Activated T-cell treated with anti-CD3 and anti-CD28 coated beads for 1 hour (primary cell): ENCODE data around the gene SCAPER.

Experiments used
- DNase-seq: peaks from one replicate; pipeline ENCODE4 v3.0.0-alpha.2; 2020; ENCODE audit warnings: low read depth

SCAPER gene

GRCh38 chr15:76667943-76668715, 237.0 kb downstream of the SCAPER start:
- DNase-seq = no peak

DNA sequence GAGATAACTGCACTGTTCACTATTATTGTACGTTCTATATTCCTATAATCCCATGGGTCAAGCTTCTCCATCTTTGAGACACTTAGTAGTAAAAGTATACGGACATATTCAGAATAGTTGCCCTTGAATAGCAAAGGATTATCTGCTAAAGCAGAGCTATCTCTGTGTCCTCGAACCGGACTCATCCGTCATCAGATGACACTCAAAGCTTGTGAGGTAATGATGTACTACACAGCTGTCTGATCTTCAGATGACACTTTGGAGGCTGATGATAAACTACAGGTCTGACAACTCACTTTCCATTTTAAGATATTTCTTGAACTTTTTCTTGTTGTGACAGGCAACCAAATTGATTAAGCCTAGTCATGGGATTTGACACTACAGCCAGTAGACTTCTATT, 240.2 kb downstream of the SCAPER start:
- no peak for DNase-seq

- DNase-seq = no peak
Observed at GRCh38 chr15:76664411-76664810, 240.7 kb downstream of the SCAPER start.

DNA sequence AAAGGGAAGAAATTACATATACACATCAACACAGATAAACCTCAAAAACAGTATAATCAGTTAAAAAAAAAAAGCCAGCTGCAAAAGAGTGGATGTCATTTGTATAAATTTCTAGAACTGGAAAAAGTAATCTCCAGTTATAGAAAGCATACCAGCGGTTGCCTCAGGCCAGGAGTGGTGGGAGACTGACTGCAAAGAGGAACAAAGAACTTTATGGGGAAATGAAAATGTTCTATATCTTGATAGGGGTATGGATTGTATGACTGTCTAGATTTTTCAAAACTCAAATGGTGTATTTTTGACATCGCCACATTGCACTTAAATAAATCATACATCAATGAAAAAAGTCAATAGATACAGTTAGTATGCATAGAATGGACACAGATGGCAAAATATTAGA, 241.6 kb downstream of the SCAPER start:
- DNase-seq = no peak

GRCh38 chr15:76648732-76649444, 256.3 kb downstream of the SCAPER start:
- DNase-seq = no peak

GRCh38 chr15:76647612-76648011, 257.5 kb downstream of the SCAPER start:
- no peak for DNase-seq

GRCh38 chr15:76644646-76645045, 260.5 kb downstream of the SCAPER start:
- no peak for DNase-seq

DNA sequence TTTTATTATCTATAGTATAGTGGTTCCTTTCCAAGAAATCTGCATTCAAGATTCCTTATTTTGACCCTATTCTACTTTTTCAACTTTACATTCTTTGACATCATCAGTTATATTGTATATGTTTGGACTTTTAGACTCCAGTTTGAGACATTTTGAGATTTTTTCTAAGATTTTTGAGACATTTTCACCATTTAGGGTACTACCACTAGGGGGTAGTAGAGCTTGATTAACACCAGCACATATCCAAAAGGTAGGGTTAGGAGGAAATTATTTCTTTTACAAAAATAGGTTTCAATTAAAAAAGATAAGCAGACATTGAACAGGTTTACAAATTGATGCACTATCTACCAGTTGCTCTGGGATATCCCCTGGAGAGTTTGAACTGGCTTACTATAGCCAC, 262.5 kb downstream of the SCAPER start:
- DNase-seq = no peak

GRCh38 chr15:76637166-76637565, 268.0 kb downstream of the SCAPER start:
- no peak for DNase-seq

- DNase-seq = no peak
Observed at GRCh38 chr15:76636059-76636458, 269.1 kb downstream of the SCAPER start.

- DNase-seq = no peak
Observed at GRCh38 chr15:76626611-76627010, 278.5 kb downstream of the SCAPER start.

GRCh38 chr15:76625267-76625666, 279.9 kb downstream of the SCAPER start:
- DNase-seq = no peak

DNA sequence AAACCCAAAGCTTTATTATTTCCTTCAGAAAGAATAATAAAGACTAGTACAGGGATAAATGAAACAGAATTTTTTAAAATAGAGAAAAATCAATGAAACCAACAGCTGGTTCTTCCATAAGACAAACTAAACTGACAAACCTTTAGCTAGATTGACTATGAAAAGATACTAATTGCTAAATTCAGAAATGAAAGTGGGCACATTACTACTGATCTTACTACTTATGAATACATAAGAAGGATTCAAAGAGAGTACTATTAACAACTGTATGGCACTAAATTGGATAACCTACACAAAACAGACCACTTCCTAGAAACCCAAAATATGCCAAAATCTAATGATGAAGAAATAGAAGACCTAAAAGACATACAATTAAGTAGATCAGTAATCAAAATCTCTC, 290.4 kb downstream of the SCAPER start:
- DNase-seq = no peak

DNA sequence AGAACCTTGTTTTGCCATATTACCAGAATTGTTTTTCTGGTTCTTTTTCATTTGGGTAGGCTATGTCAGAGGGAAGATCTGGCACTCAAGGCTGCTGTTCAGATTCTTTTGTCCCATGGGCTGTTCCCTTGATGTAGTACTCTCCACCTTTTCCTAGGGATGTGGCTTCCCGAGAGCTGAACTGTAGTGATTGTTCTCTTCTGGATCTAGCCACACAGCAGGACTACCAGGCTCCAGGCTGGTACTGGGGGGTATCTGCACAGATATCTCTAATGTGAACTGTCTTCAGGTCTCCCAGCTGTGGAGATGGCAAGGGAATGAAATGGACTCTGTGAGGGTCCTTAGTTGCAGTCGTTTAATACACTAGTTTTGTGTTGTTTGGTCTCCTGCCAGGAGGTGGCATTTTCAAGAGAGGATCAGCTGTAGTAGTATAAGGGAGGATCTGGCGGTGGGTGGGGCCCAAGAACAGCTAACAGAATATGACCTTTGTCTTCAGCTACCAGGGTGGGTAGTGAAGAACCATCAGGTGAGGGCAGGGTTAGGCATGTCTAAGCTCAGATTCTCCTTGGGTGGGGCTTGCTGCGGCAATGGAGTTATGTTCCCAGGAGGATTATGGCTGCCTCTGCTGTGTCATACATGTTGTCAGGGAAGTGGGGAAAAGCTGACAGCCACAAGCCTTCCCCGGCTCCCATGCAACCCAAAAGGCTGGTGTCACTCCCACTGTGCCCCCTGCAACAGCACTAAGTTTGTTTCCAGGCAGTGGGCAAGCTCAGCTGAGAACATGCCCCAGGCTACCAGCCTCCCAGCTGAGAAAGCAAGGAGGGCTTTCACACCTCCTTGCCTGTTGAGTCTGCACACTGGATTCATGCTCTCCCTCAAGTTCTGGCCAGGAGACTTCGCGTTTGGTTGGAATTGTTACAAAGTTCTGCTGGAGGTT, 316.1 kb downstream of the SCAPER start:
- DNase-seq = no peak

DNA sequence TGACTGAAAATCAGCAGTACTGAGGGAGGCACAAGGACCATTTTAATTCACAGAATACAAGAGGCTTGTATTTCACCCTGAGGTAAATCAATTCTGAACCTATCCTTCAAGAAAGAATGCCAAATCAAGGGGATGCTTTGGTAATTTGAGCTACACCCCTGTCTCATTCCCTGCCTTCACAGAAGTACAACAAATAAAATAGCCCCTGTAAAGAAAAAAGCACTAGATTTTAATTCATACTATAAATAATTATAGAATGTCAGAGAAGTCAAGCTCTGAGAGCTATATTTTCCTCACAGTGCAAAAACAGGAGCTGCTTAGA, 319.6 kb downstream of the SCAPER start:
- DNase-seq = no peak

DNA sequence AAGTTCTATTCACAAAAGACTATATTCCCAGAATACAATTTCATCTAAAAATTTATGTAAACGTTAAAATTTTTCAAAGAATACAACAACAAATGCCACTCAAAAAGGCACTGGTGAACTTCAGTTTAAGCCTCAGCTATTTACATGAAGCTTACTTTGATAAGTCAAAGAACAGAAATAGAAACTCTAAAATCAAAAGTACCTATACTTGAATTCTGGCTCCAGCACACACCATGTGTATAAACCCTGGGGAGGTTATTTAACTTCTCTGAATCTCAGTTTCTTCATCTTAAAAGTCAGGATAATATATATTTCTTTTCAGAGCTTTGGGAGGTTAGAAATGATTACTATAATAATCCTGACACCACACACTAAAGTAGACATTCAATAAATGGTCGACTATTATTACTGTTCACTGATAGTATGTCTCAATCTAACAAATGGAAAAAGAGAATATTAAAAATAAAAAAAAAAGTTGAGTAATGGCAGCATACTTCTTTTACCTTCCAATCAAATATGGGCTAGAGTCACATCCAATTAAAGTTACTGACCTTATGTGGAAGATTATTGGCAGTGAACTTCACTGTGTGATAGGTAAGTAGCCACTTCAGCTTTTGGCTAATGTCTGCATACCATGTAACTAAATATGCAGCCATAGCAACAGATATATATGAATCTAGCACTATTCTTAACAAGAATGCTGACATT, 320.1 kb downstream of the SCAPER start:
- no peak for DNase-seq

DNA sequence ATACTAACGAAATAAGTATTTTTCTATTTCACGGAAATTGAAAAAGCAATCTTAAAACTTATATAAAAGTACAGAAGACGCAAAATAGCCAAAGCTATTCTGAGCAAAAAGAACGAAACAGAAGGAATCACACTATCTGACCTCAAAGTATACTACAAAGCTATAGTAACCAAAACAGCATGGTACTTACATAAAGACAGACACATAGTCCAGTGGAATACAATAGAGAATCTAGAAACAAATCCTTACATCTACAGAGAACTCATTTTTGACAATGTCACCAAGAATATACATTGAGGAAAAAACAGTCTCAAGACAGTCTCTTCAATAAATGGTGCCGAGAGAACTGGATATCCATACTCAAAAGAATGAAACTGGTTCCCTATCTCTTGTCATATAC, 322.6 kb downstream of the SCAPER start:
- no peak for DNase-seq

- no peak for DNase-seq
Observed at GRCh38 chr15:76577879-76578512, 327.1 kb downstream of the SCAPER start.

- DNase-seq = no peak
Observed at GRCh38 chr15:76576523-76577279, 328.4 kb downstream of the SCAPER start.

- DNase-seq = no peak
Observed at GRCh38 chr15:76575679-76576078, 329.5 kb downstream of the SCAPER start.

GRCh38 chr15:76575274-76575673, 329.9 kb downstream of the SCAPER start:
- DNase-seq = no peak
